ENCODE measurements around the gene RABGGTA. TPM values are rescaled to one million over a fixed set of nuclear protein-coding genes. Genes with fewer than 3 reads are reported as not detected.

The RABGGTA gene
- total and polyA plus RNA-seq, 10 of the 15 experiments (the other 5 are each of a cell fraction or from before 2014, with no cell fraction given) = 19.1 to 75.6 (median 46.9) TPM

GRCh38 chr14:24273422-24273998 is 2.1 kb upstream of the RABGGTA start:
- Histone ChIP-seq H4K20me1 (ENCODE audit: control insufficient read depth, insufficient read depth) (no peaks in the 10 kb centered on the region), H3K27me3 (replicated peaks in 1 of 2; ENCODE audit: control insufficient read depth in 2 of 2, insufficient read depth in 2 of 2, low read length in 1 of 2) (no peaks in the 10 kb centered on the region), H3K27ac (ENCODE audit: control insufficient read depth, insufficient read depth) (peak overlapping the region; percentile 64), H3K4me2 (ENCODE audit: control insufficient read depth, insufficient read depth) (peak overlapping the region; percentile 50), H3K9me3 (replicated peaks; ENCODE audit: control insufficient read depth, insufficient read depth, low read length) (no peaks in the 10 kb centered on the region; the same call in 2 of the 3 replicates), H3K9ac (ENCODE audit: control insufficient read depth, insufficient read depth, low read length) (no peak overlapping the region), H2AFZ (ENCODE audit: control insufficient read depth, low read depth, low read length) (no peak overlapping the region), H3K36me3 (ENCODE audit: control insufficient read depth in 2 of 2, insufficient read depth in 2 of 2, low read length in 1 of 2) (peaks cover 0 to 7% of the 10 kb centered on the region in 2 experiments; a peak in 2 of 4 replicates), H3K4me3 (0 out of 2 replicates have a peak overlapping the region, but pooled peaks have one; percentile 3), H3K79me2 (ENCODE audit: control insufficient read depth, insufficient read depth, low read length) (peaks cover 14% of the 10 kb centered on the region), H3K4me1 (ENCODE audit: control insufficient read depth, insufficient read depth, low read length) (peaks cover 43% of the 10 kb centered on the region)
- FAIRE-seq = no peak
- intact Hi-C loops (cut with micrococcal nuclease; ENCODE audit: unreplicated experiment) (no loop called here), in situ Hi-C loops (cut with MboI) (no loop called here)
- ATAC-seq = no peak
- RAD21 ChIA-PET (ENCODE audit: unreplicated experiment) = interaction anchor here (0.7 to 5.6 kb wide), 9 partner anchors 7 to 159 kb away, joined by 3 to 59 read pairs (median 6); partner anchors contain the start of genes CIDEB, DCAF11, MDP1 and NRL
- WGBS (ENCODE audit: insufficient coverage, insufficient replicate concordance, low lambda C conversion rate, missing lambda C conversion rate) = 55% methylated on average over 3 of the region's 3 CpGs
- POLR2A ChIA-PET = interaction anchor here (0.7 to 10.9 kb wide), 10 partner anchors 10 to 157 kb away, joined by 3 to 171 read pairs (median 5); partner anchors contain the start of genes DHRS1, NOP9 and TINF2
- TF ChIP-seq, protein P1, sequence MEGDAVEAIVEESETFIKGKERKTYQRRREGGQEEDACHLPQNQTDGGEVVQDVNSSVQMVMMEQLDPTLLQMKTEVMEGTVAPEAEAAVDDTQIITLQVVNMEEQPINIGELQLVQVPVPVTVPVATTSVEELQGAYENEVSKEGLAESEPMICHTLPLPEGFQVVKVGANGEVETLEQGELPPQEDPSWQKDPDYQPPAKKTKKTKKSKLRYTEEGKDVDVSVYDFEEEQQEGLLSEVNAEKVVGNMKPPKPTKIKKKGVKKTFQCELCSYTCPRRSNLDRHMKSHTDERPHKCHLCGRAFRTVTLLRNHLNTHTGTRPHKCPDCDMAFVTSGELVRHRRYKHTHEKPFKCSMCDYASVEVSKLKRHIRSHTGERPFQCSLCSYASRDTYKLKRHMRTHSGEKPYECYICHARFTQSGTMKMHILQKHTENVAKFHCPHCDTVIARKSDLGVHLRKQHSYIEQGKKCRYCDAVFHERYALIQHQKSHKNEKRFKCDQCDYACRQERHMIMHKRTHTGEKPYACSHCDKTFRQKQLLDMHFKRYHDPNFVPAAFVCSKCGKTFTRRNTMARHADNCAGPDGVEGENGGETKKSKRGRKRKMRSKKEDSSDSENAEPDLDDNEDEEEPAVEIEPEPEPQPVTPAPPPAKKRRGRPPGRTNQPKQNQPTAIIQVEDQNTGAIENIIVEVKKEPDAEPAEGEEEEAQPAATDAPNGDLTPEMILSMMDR (IDR thresholded peaks at IDR 0.05 in 2 of 3, conservative IDR thresholded peaks at IDR 0.05 in 1 of 3; ENCODE audit: control insufficient read depth in 2 of 3, extremely low read depth in 1 of 3, insufficient read depth in 1 of 3, low read depth in 3 of 3, low read length in 3 of 3) = peak; percentile 12 to 26 (median 13); a peak in 2 of 6 replicates
- TF ChIP-seq SMARCA5 (IDR thresholded peaks at IDR 0.05) (0 out of 2 replicates have a peak, but pooled peaks have one; percentile 50), KDM1A (IDR thresholded peaks at IDR 0.05; ENCODE audit: borderline replicate concordance) (no peak)
- no peak for DNase-seq (ENCODE audit: low read depth, low spot score)
- SMC1A ChIA-PET (ENCODE audit: uncharacterized antibody, unreplicated experiment) = interaction anchor here (0.7 to 11.8 kb wide), 13 partner anchors 11 to 193 kb away, joined by 3 to 141 read pairs (median 3); partner anchors contain the start of genes CHMP4A, DCAF11, DHRS1 and NOP9
- BruUV-seq (replicated peaks) = no TSS peak
- CTCF ChIA-PET = interaction anchor here (1.1 to 17.1 kb wide), 8 partner anchors 8 to 158 kb away, joined by 3 to 269 read pairs (median 8); partner anchors contain the start of genes CIDEB, DHRS1, IRF9 and NOP9

Data from GM12878 (cell line).